Mesendoderm (in vitro differentiated cells): ENCODE measurements around the gene PCDHGC4.
A peak's percentile ranks its signal among the peaks of the same experiment; 100 is the strongest.

Experiments used
- DNase-seq: peaks from one replicate; pipeline ENCODE4 v3.0.0; 2013
- H2AK5ac ChIP-seq: 2 replicates; pipeline ENCODE4 v1.6.1; 2013; ENCODE audit warnings: low read length, inconsistent platforms
- H2BK120ac ChIP-seq: 2 replicates; pipeline ENCODE4 v1.6.1; 2013; ENCODE audit warnings: low read depth, mild to moderate bottlenecking, low read length, moderate library complexity, mixed read lengths
- H2BK15ac ChIP-seq: replicated peaks from 2 replicates; pipeline ENCODE4 v1.6.1; 2013; ENCODE audit warnings: low read depth, mild to moderate bottlenecking, moderate library complexity
- H2BK5ac ChIP-seq: 2 replicates; pipeline ENCODE4 v1.6.1; 2013; ENCODE audit warnings: low read length, inconsistent platforms
- H3K18ac ChIP-seq: 2 replicates; pipeline ENCODE4 v1.6.1; 2013; ENCODE audit warnings: mild to moderate bottlenecking, low read length, mixed read lengths
- H3K23ac ChIP-seq: one replicate; pipeline ENCODE4 v1.6.1; 2013; ENCODE audit warnings: low read length
- H3K27ac ChIP-seq: 2 replicates; pipeline ENCODE4 v1.5.1; 2013; ENCODE audit warnings: low read depth, mild to moderate bottlenecking, inconsistent platforms, low read length, moderate library complexity
- H3K27me3 ChIP-seq: 2 replicates; pipeline ENCODE4 v1.6.1; 2013; ENCODE audit warnings: low read length, control low read depth, mild to moderate bottlenecking, inconsistent platforms; ENCODE audit not compliant: insufficient read depth, poor library complexity
- H3K36me3 ChIP-seq: 2 replicates; pipeline ENCODE4 v1.6.1; 2013; ENCODE audit warnings: low read length, inconsistent platforms; ENCODE audit not compliant: control insufficient read depth, insufficient read depth
- H3K4ac ChIP-seq: one replicate; pipeline ENCODE4 v1.6.1; 2013; ENCODE audit warnings: low read depth, mild to moderate bottlenecking, low read length, moderate library complexity
- H3K4me1 ChIP-seq: 2 replicates; pipeline ENCODE4 v1.6.1; 2013; ENCODE audit warnings: low read depth, low read length, inconsistent platforms; ENCODE audit not compliant: control insufficient read depth
- H3K4me2 ChIP-seq: 2 replicates; pipeline ENCODE4 v1.6.1; 2013; ENCODE audit warnings: low read length
- H3K4me3 ChIP-seq: 2 replicates; pipeline ENCODE4 v1.5.1; 2013; ENCODE audit warnings: mild to moderate bottlenecking, low read length
- H3K56ac ChIP-seq: one replicate; pipeline ENCODE4 v1.6.1; 2013; ENCODE audit warnings: low read length
- H3K79me1 ChIP-seq: 2 replicates; pipeline ENCODE4 v1.6.1; 2013; ENCODE audit warnings: low read length, inconsistent platforms
- H3K79me2 ChIP-seq: 2 replicates; pipeline ENCODE4 v1.6.1; 2013; ENCODE audit warnings: mild to moderate bottlenecking, low read length; ENCODE audit not compliant: control insufficient read depth, insufficient read depth
- H3K9ac ChIP-seq: 2 replicates; pipeline ENCODE4 v1.6.1; 2013; ENCODE audit warnings: low read length, inconsistent platforms
- H4K5ac ChIP-seq: one replicate; pipeline ENCODE4 v1.6.1; 2013; ENCODE audit warnings: low read length
- H4K8ac ChIP-seq: one replicate; pipeline ENCODE4 v1.6.1; 2013; ENCODE audit warnings: low read depth, mild to moderate bottlenecking, control low read depth, low read length, moderate library complexity
- WGBS: extraction: QIAGEN DNeasy Blood & Tissue Kit; methylation state at CpG from one replicate; pipeline ENCODE4 v1.1.7; 2013; ENCODE audit warnings: low lambda C conversion rate, missing lambda C conversion rate; ENCODE audit not compliant: insufficient coverage; ENCODE audit errors: extremely low coverage; 5-methylcytosine and 5-hydroxymethylcytosine counted together

Gene PCDHGC4

GRCh38 chr5:141524604-141525597, 40.1 kb downstream of the PCDHGC4 start:
- peaks cover 5% of the 10 kb centered on the region for H3K79me1 ChIP-seq
- H2BK15ac ChIP-seq, result no peak overlapping the region
- H2BK120ac ChIP-seq, result no peak overlapping the region
- peak overlapping the region; percentile 61 for H3K56ac ChIP-seq
- no peaks in the 10 kb centered on the region for H3K27me3 ChIP-seq
- no peak overlapping the region for H4K5ac ChIP-seq
- WGBS, result no CpG with 5 or more reads among the region's 12 CpGs
- peaks cover 9% of the 10 kb centered on the region for H3K36me3 ChIP-seq
- no peaks in the 10 kb centered on the region for H3K79me2 ChIP-seq
- peak overlapping the region; percentile 29 for H3K9ac ChIP-seq
- peak; percentile 99 for DNase-seq
- H4K8ac ChIP-seq, result no peak overlapping the region
- H3K4ac ChIP-seq, result no peak overlapping the region
- no peak overlapping the region for H3K4me3 ChIP-seq
- no peak overlapping the region for H2BK5ac ChIP-seq
- H2AK5ac ChIP-seq, result no peak overlapping the region
- H3K27ac ChIP-seq, result no peak overlapping the region
- no peak overlapping the region for H3K18ac ChIP-seq
- peaks cover 3% of the 10 kb centered on the region for H3K4me1 ChIP-seq
- no peak overlapping the region for H3K4me2 ChIP-seq
- no peak overlapping the region for H3K23ac ChIP-seq

GRCh38 chr5:141525653-141526052, 40.8 kb downstream of the PCDHGC4 start:
- peak overlapping the region; percentile 61 for H3K56ac ChIP-seq
- H3K9ac ChIP-seq, result no peak overlapping the region
- peaks cover 9% of the 10 kb centered on the region for H3K36me3 ChIP-seq
- no CpG with 5 or more reads among the region's 7 CpGs for WGBS
- no peak for DNase-seq
- H3K4me1 ChIP-seq, result peaks cover 3% of the 10 kb centered on the region
- H4K5ac ChIP-seq, result no peak overlapping the region
- no peak overlapping the region for H3K4me3 ChIP-seq
- H3K79me2 ChIP-seq, result no peaks in the 10 kb centered on the region
- no peak overlapping the region for H2BK5ac ChIP-seq
- H4K8ac ChIP-seq, result no peak overlapping the region
- H3K4ac ChIP-seq, result no peak overlapping the region
- peaks cover 5% of the 10 kb centered on the region for H3K79me1 ChIP-seq
- H3K18ac ChIP-seq, result no peak overlapping the region
- H2BK120ac ChIP-seq, result no peak overlapping the region
- no peak overlapping the region for H3K23ac ChIP-seq
- H3K27me3 ChIP-seq, result no peaks in the 10 kb centered on the region
- H3K4me2 ChIP-seq, result no peak overlapping the region
- no peak overlapping the region for H3K27ac ChIP-seq
- no peak overlapping the region for H2BK15ac ChIP-seq
- H2AK5ac ChIP-seq, result no peak overlapping the region

GRCh38 chr5:141527426-141527825, 42.6 kb downstream of the PCDHGC4 start:
- H3K79me2 ChIP-seq, result no peaks in the 10 kb centered on the region
- no peak overlapping the region for H3K27ac ChIP-seq
- no peak overlapping the region for H3K18ac ChIP-seq
- no CpG with 5 or more reads among the region's 1 CpG for WGBS
- H2BK5ac ChIP-seq, result no peak overlapping the region
- H3K4me2 ChIP-seq, result no peak overlapping the region
- peaks cover 8% of the 10 kb centered on the region for H3K36me3 ChIP-seq
- H3K4ac ChIP-seq, result no peak overlapping the region
- H3K9ac ChIP-seq, result no peak overlapping the region
- no peak overlapping the region for H3K4me3 ChIP-seq
- no peak overlapping the region for H2AK5ac ChIP-seq
- DNase-seq, result no peak
- no peak overlapping the region for H4K8ac ChIP-seq
- H3K23ac ChIP-seq, result no peak overlapping the region
- no peak overlapping the region for H3K56ac ChIP-seq
- H3K4me1 ChIP-seq, result peaks cover 3% of the 10 kb centered on the region
- peaks cover 5% of the 10 kb centered on the region for H3K79me1 ChIP-seq
- H2BK120ac ChIP-seq, result no peak overlapping the region
- no peak overlapping the region for H4K5ac ChIP-seq
- no peak overlapping the region for H2BK15ac ChIP-seq
- no peaks in the 10 kb centered on the region for H3K27me3 ChIP-seq

- H3K4me1 ChIP-seq, result peaks cover 3% of the 10 kb centered on the region
- no peak overlapping the region for H3K4ac ChIP-seq
- no peak overlapping the region for H3K56ac ChIP-seq
- H4K5ac ChIP-seq, result no peak overlapping the region
- no peak overlapping the region for H3K9ac ChIP-seq
- no peaks in the 10 kb centered on the region for H3K79me2 ChIP-seq
- WGBS, result no CpG with 5 or more reads among the region's 11 CpGs
- no peak overlapping the region for H3K27ac ChIP-seq
- no peak overlapping the region for H3K4me2 ChIP-seq
- H3K4me3 ChIP-seq, result no peak overlapping the region
- no peak overlapping the region for H4K8ac ChIP-seq
- H2AK5ac ChIP-seq, result no peak overlapping the region
- H3K36me3 ChIP-seq, result peaks cover 8% of the 10 kb centered on the region
- H3K27me3 ChIP-seq, result no peaks in the 10 kb centered on the region
- H3K79me1 ChIP-seq, result peaks cover 5% of the 10 kb centered on the region
- no peak overlapping the region for H3K23ac ChIP-seq
- H2BK5ac ChIP-seq, result no peak overlapping the region
- no peak overlapping the region for H2BK120ac ChIP-seq
- H2BK15ac ChIP-seq, result no peak overlapping the region
- no peak for DNase-seq
- H3K18ac ChIP-seq, result no peak overlapping the region
These were observed 43.6 kb downstream of the PCDHGC4 start for GRCh38 chr5:141528291-141528984.

- no peaks in the 10 kb centered on the region for H3K27me3 ChIP-seq
- no peaks in the 10 kb centered on the region for H3K79me2 ChIP-seq
- H2BK15ac ChIP-seq, result no peak overlapping the region
- H2AK5ac ChIP-seq, result no peak overlapping the region
- H2BK120ac ChIP-seq, result no peak overlapping the region
- H3K23ac ChIP-seq, result no peak overlapping the region
- no peak overlapping the region for H3K27ac ChIP-seq
- no peak overlapping the region for H2BK5ac ChIP-seq
- no peak overlapping the region for H3K4me3 ChIP-seq
- H3K9ac ChIP-seq, result no peak overlapping the region
- no peak overlapping the region for H4K8ac ChIP-seq
- H3K56ac ChIP-seq, result no peak overlapping the region
- H3K36me3 ChIP-seq, result peaks cover 8% of the 10 kb centered on the region
- no CpG with 5 or more reads among the region's 5 CpGs for WGBS
- no peak overlapping the region for H4K5ac ChIP-seq
- no peak overlapping the region for H3K18ac ChIP-seq
- H3K4me1 ChIP-seq, result peaks cover 3% of the 10 kb centered on the region
- H3K4ac ChIP-seq, result no peak overlapping the region
- DNase-seq, result no peak
- H3K79me1 ChIP-seq, result peaks cover 4% of the 10 kb centered on the region
- H3K4me2 ChIP-seq, result no peak overlapping the region
These were observed 44.2 kb downstream of the PCDHGC4 start for GRCh38 chr5:141529002-141529401.
